ENCODE measurements around the gene GABRB3.

Gene GABRB3

DNA sequence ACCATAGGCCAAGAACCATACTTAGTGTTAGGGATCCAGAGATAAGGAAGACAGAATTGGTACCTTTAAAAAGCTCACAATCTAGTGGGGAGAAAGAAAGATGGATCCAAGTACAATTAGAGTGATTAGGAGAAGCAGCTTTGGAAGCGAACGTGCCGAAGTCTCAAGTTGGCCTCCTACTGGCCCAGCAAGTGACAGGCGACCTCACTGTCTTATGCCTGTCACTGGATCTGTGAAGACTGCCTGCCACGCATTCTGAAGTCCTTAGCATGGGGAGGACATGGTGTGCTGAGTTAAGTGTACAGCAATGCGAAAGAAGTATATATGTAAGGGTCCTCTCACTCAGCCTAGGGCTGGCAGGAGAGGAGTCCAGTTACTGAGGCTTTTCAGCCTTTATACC is 141.0 kb downstream of the GABRB3 start:
- no peaks in the 10 kb centered on the region for H3K27me3 ChIP-seq (ENCODE audit: insufficient read depth, low read length, poor library complexity, severe bottlenecking)
- no peak for TF ChIP-seq EZH2phosphoT487 (IDR thresholded peaks at IDR 0.05; ENCODE audit: borderline replicate concordance)
- TF ChIP-seq, protein P1, sequence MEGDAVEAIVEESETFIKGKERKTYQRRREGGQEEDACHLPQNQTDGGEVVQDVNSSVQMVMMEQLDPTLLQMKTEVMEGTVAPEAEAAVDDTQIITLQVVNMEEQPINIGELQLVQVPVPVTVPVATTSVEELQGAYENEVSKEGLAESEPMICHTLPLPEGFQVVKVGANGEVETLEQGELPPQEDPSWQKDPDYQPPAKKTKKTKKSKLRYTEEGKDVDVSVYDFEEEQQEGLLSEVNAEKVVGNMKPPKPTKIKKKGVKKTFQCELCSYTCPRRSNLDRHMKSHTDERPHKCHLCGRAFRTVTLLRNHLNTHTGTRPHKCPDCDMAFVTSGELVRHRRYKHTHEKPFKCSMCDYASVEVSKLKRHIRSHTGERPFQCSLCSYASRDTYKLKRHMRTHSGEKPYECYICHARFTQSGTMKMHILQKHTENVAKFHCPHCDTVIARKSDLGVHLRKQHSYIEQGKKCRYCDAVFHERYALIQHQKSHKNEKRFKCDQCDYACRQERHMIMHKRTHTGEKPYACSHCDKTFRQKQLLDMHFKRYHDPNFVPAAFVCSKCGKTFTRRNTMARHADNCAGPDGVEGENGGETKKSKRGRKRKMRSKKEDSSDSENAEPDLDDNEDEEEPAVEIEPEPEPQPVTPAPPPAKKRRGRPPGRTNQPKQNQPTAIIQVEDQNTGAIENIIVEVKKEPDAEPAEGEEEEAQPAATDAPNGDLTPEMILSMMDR (conservative IDR thresholded peaks at IDR 0.05; ENCODE audit: low read length), result no peak
- no peaks in the 10 kb centered on the region for H3K4me1 ChIP-seq (ENCODE audit: insufficient read depth, low read length, poor library complexity, severe bottlenecking)
- H2AFZ ChIP-seq (ENCODE audit: low read length), result no peak overlapping the region
- H3K9me2 ChIP-seq (replicated peaks; ENCODE audit: low read depth, low read length), result no peaks in the 10 kb centered on the region
- no peaks in the 10 kb centered on the region for H4K20me1 ChIP-seq (ENCODE audit: insufficient read depth, low read length, poor library complexity, severe bottlenecking)
- H3K9me3 ChIP-seq (ENCODE audit: insufficient read depth, low read depth, low read length), result peaks cover 7% of the 10 kb centered on the region; the same call in 1 of the 2 replicates
- H3K79me2 ChIP-seq (ENCODE audit: insufficient read depth, low read length), result no peaks in the 10 kb centered on the region
- H3F3A ChIP-seq (ENCODE audit: low read depth), result no peaks in the 10 kb centered on the region
- no peak overlapping the region for H3K4me3 ChIP-seq (ENCODE audit: low read length, poor library complexity, severe bottlenecking)
- H3K9ac ChIP-seq (ENCODE audit: low read depth, low read length, poor library complexity, severe bottlenecking), result no peak overlapping the region
- H3K36me3 ChIP-seq (ENCODE audit: insufficient read depth, low read length), result no peaks in the 10 kb centered on the region
- H3K4me2 ChIP-seq (ENCODE audit: low read depth, low read length, poor library complexity, severe bottlenecking), result no peak overlapping the region

DNA sequence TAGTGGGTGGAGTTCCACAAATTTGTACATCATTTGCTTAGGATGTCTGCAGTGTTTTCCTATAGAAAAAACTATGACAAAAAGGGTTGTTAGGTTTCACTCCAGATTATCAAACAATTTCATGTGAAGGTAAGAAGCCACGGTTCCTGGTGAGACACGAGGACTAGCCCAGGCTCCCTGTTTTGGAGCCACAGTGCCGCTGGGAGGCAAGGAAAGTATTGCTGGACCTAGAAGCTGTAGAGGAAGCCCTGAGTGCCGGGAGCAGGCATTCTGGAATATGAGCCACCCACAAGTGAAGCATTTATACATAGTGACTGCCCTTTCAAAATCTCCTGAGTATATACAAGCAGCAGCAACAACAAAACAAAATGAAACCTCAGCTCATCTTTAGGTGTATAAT is 142.0 kb downstream of the GABRB3 start:
- Histone ChIP-seq H3K36me3 (ENCODE audit: insufficient read depth, low read length) (no peaks in the 10 kb centered on the region), H3K27me3 (ENCODE audit: insufficient read depth, low read length, poor library complexity, severe bottlenecking) (no peaks in the 10 kb centered on the region), H3K79me2 (ENCODE audit: insufficient read depth, low read length) (no peaks in the 10 kb centered on the region), H2AFZ (ENCODE audit: low read length) (no peak overlapping the region), H3K9me2 (replicated peaks; ENCODE audit: low read depth, low read length) (no peaks in the 10 kb centered on the region), H4K20me1 (ENCODE audit: insufficient read depth, low read length, poor library complexity, severe bottlenecking) (no peaks in the 10 kb centered on the region), H3K9me3 (ENCODE audit: insufficient read depth, low read depth, low read length) (peaks cover 11% of the 10 kb centered on the region; the same call in 1 of the 2 replicates), H3K4me1 (ENCODE audit: insufficient read depth, low read length, poor library complexity, severe bottlenecking) (no peaks in the 10 kb centered on the region), H3F3A (ENCODE audit: low read depth) (no peaks in the 10 kb centered on the region), H3K4me2 (ENCODE audit: low read depth, low read length, poor library complexity, severe bottlenecking) (no peak overlapping the region), H3K4me3 (ENCODE audit: low read length, poor library complexity, severe bottlenecking) (no peak overlapping the region), H3K9ac (ENCODE audit: low read depth, low read length, poor library complexity, severe bottlenecking) (no peak overlapping the region)
- TF ChIP-seq EZH2phosphoT487 (IDR thresholded peaks at IDR 0.05; ENCODE audit: borderline replicate concordance), result no peak
- TF ChIP-seq, protein P1 (conservative IDR thresholded peaks at IDR 0.05; ENCODE audit: low read length), result no peak

GRCh38 chr15:26628879-26629529 is 143.9 kb downstream of the GABRB3 start:
- H3K4me1 ChIP-seq (ENCODE audit: insufficient read depth, low read length, poor library complexity, severe bottlenecking), result no peaks in the 10 kb centered on the region
- no peak overlapping the region for H3K9ac ChIP-seq (ENCODE audit: low read depth, low read length, poor library complexity, severe bottlenecking)
- no peaks in the 10 kb centered on the region for H3K9me2 ChIP-seq (replicated peaks; ENCODE audit: low read depth, low read length)
- H3K79me2 ChIP-seq (ENCODE audit: insufficient read depth, low read length), result no peaks in the 10 kb centered on the region
- peaks cover 13% of the 10 kb centered on the region; the same call in 1 of the 2 replicates for H3K9me3 ChIP-seq (ENCODE audit: insufficient read depth, low read depth, low read length)
- no peaks in the 10 kb centered on the region for H4K20me1 ChIP-seq (ENCODE audit: insufficient read depth, low read length, poor library complexity, severe bottlenecking)
- no peaks in the 10 kb centered on the region for H3K36me3 ChIP-seq (ENCODE audit: insufficient read depth, low read length)
- H3K4me2 ChIP-seq (ENCODE audit: low read depth, low read length, poor library complexity, severe bottlenecking), result no peak overlapping the region
- no peaks in the 10 kb centered on the region for H3F3A ChIP-seq (ENCODE audit: low read depth)
- H2AFZ ChIP-seq (ENCODE audit: low read length), result no peak overlapping the region
- H3K27me3 ChIP-seq (ENCODE audit: insufficient read depth, low read length, poor library complexity, severe bottlenecking), result no peaks in the 10 kb centered on the region
- TF ChIP-seq, protein P1 (conservative IDR thresholded peaks at IDR 0.05; ENCODE audit: low read length), result no peak
- TF ChIP-seq EZH2phosphoT487 (IDR thresholded peaks at IDR 0.05; ENCODE audit: borderline replicate concordance), result no peak
- H3K4me3 ChIP-seq (ENCODE audit: low read length, poor library complexity, severe bottlenecking), result no peak overlapping the region
